Activated T-cell treated with anti-CD3 and anti-CD28 coated beads, Interleukin-2, amount 50 U/mL, for 1 hour (primary cell): ENCODE results near the gene CATSPERB.
"Not testable (repeated sequence)": the region's sequence is repeated elsewhere in the genome, so short reads cannot be mapped to it uniquely, and the experiment has no call there.

ENCODE experiments used
- DNase-seq: peaks from one replicate; pipeline ENCODE4 v3.0.0-alpha.2; 2020

Gene CATSPERB

DNA sequence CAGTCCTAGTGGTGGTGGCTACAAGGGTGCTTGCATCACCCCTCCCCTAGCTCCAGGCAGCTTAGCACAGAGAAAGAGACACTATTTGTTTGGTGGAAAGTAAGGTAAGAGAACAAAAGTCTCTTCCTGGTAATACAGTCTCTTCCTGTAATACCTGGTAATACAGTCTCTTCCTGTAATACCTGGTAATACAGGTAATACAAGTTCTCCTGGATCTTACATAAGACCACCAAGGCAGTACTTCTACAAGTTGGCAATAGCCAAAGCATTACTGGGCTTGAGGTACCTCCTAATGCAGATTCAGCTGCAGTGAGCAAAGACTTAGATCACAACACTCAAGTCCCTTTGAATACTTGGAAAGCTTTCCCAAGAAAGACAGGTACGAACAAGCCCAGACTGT lies 77.0 kb downstream of the CATSPERB start:
- no peak for DNase-seq

DNA sequence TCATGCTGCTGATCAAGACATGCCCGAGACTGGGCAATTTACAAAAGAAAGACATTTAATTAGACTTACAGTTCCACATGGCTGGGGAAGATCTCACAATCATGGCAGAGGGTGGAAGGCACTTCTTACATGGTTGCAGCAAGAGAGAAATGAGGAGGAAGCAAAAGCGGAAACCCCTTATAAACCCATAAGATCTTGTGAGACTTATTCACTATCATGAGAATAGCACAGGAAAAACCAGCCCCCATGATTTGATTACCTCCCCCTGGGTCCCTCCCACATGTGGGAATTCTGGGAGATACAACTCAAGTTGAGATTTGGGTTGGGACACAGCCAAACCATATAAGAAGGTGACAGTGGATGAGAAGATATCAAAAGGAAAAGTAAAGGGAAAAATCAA lies 78.4 kb downstream of the CATSPERB start:
- no peak for DNase-seq

DNA sequence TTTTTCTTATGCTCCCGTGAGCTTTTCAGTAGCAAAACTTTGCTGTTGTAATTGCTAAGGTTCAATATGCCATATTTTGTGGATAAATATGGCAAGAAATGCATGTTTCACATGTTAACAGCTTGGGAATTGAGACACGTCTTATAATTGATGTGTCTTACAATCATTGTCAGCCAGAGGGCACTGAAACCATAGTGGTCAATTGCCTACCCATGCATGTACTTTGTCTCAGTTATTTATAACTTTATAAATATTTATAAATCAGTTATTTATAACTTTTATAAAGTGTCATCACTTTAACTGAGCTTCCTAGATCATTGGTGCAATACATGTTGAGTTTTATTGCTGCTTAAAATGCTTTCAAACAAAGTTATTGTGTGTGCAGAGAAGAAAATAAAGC lies 82.0 kb downstream of the CATSPERB start:
- DNase-seq = no peak

DNA sequence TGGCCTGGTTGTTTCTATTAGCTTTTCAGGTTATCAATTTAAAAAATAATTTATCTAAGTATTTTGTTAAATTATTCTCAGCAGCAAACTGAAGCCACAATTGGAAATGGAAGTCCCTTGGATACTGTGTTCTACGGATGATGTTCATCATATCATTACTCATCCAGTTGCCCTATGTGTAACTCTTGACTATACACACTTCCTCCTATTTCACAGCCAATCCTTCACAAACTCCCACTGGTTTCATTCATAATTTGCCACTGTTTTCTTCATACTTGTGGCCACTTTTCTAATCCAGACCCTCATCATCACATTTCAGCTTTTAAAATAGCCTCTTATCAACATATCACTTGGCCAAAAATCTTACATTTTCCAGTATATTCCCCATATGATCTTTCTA lies 84.0 kb downstream of the CATSPERB start:
- DNase-seq = no peak

DNA sequence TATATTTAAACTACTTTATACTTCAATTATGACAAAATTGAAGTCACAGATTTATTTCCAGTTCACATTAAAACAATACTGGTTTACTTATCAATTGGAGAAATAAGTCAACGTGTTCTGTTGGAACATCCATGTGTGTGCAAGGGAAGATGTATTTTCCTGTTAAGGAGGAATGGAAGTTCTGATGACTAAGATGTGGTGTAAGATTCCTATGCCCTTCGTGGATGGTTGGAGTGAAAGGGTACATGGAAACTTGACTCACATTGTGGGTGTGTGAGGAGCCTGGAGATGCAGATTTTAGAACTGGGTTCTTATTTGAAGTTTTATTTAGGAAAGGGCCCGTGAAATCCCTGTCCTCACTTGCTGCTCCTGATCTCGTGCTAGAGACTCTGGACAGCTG lies 95.3 kb downstream of the CATSPERB start:
- no peak for DNase-seq

DNA sequence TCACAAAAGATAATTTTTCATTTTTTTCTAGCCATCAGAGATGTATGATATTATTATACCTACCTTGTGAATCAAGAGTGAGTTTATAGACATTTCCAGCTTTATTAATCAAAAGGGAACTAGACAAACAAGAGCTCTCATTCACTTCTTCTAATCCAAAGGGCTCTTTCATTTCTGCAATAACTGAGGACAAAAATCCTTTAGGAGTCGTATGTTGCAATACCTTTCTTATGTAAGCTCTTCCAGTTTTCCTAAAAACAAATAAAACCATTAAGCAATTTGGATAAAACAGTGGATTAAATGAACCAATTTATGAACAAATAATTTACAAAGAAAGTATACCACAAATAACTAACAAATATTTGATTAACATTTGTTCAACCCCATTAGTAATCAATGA lies 107.1 kb downstream of the CATSPERB start:
- no peak for DNase-seq

DNA sequence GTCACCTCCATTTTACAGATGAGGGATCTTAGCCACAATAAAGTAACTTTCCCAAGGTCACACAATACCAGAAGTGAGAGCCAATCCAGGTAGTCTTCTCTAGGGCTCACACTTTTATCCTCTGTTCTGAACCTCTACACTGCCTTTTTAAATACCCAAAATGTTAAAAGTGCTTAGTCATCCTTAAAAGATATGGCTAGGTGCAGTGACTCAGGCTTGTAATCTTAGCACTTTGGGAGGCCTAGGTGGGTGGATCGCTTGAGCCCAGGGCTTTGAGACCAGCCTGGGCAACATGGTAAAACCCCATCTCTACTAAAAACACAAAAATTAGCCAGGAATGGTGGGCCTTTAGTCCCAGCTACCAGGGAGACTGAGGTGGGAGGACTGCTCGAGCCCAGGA lies 117.7 kb downstream of the CATSPERB start:
- DNase-seq = no peak

DNA sequence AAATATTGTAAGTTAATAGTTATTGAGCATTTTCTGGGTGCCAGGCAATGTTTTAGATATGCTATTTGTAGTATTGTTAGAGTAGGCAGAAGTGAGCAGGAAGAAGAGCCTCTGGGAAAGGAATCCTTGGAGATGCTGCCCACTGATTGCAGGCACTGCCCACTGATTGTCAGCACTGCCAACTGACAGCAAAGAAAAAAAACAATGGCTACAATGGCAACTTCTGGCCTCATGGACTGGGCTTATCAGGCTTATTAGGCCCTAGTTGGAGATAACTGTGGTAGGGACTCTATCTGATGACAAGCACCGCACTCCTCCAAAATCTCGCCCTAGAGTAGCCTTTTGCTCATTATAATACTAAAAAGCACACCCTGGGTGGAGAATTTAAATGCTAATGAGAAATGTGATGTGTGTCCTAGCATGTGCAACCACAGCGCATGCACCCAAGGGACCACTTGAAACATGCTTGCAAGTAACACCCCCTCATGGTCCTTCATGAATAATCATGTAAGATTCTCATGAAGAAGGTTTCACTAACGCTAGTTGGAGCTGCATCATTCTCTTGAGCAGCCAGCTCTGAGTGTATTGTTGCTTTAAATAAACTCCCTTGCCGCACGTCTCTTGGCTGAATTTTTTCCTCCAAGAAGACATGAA lies 118.3 kb downstream of the CATSPERB start:
- DNase-seq = no peak

DNA sequence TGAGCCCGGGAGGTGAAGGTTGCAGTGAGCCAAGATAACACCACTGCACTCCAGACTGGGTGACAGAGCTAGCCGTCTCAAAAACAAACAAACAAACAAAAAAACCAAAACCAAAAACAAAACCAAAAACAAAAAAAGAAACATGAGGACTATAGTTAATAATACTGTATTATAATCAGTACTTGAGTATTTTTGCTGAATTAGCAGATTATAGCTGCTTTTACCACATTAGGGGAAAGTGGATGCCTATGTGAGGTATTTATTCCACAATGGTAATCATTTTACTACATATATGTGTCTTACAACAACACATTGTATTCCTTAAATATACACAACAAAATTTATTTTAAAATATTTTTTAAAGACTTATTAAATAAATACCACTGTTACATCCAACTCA lies 120.4 kb downstream of the CATSPERB start:
- no peak for DNase-seq

DNA sequence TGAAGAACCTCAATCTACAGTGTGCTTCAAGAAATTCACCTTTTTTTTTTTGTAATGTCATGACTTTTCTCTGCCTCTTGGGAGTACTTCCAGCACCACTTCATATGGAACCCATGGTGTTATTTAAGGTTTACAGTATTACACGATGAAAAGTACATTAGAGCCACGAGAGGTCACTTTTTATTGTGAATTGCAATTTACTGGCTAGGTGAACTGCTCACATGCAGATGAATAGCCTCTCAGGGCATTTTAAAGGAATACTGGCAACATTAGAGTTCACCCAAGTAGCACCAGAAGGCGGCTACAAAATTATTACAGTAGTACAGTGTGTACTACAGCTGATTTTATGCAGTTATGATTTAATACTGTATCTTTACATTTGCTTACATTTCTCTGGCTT lies 122.7 kb downstream of the CATSPERB start:
- no peak for DNase-seq

DNA sequence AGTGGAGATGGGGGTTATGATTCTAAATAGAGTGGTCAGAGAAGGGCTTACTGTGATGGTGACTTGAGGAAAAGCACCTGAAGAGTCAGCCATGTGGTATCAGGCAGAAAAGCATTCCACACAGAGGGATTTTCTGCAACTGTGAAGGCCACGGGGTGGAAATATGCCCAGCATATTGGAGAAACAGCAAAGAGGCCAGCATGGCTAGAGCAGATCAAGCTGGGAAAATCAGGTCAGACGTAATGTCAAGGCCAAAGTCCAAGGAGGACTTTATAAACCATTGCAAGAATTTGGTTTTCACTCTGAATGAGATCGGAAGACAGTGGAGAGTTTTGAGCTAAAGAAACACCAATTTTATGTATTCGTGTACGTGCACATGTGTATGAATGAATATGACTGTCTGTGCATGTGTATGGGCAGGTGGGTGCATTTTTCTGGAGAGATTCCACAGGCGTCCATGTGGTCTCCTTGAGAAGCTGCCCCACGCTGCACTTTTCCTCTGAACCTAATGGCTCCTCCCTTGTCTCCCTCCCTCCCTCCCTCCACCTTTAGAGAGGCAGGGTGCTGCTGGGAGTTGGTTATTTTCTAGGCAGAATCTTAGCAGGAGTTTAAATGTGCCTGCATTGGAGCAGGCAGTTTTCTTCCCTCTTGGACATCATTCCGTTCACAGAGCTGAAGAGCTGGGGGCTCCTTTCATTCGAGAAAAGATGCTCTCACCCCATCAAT lies 124.4 kb downstream of the CATSPERB start:
- DNase-seq = no peak

DNA sequence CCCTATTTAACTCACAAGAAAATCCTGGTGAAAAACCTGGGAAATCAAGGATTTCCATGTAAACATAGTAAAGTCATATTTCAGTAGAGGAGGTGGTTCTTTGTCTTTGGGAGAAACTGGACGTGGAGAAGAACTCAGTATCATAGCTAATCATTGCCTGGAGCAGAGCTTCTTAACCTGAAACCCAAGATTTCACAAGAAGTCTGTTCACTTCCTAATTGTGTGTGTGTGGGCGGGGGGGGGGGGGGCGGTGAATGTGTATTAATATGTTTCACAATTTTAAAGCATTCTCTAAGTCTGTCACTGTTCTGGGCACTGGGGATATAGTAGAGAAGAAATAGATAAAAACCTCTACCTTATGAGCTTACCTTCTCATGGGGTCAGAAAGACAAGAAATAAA lies 125.0 kb downstream of the CATSPERB start:
- no peak for DNase-seq

DNA sequence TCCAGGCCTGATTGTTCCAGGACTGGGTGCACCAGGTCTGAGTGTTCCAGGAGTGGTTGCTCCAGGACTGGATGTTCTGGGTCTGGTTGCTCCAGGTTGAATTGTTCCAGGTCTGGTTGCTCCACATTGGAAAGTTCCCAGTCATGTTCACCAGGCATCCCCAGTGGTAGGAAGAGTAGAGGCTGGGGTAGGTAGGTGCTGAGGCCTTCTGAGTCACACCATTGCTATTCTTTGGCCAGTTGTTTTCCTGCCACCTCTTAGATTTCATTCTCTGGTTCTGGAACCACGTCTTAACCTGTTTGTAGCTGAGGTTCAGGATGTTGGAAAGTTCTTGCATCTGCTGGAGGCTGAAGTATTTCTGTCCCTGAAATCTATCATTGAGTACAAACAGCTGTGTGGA lies 127.3 kb downstream of the CATSPERB start:
- DNase-seq = not testable (repeated sequence)

DNA sequence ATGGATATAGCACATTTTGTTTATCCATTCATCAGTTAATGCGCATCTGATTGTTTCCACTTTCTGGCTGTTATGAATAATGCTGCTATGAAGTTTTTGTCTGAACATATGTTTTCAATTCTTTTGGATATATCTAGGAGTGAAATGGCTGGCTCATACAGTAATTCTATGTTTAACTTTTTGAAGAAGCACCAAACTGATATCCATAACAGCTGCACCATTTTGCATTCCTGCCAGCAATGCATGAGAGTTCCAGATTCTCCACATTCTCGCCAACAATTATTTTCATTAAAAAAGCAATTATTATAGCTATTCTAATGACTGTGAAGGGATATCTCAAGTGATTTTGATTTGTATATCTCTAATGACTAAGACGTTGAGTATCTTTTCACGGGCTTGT lies 131.9 kb downstream of the CATSPERB start:
- DNase-seq = no peak

DNA sequence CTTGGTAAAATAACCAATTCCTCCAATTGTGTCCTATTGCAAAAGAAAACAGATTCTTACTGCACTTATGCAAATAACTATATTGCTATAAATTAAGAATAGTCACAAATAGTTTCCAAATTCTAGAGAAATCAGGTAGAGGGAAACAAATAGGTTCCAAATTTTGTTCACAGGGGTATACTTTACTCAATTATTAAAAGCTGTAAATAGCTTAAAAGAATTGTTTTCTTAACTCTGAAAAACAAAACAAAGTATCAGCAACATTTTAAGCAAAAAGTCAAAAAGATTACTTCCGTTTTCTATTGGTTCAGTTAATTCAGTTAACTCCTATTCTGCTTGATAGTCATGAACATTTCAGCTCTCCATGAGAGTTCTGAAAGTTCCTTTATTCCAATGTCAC lies 136.2 kb downstream of the CATSPERB start:
- no peak for DNase-seq

DNA sequence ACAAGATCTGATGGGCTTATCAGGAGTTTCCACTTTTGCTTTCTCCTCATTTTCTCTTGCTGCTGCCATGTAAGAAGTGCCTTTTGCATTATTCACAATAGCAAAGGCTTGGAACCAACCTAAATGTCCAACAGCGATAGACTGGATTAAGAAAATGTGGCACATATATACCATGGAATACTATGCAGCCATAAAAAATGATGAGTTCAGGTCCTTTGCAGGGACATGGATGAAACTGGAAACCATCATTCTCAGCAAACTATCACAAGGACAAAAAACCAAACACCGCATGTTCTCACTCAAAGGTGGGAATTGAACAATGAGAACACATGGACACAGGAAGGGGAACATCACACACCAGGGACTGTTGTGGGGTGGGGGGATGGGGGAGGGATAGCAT lies 137.9 kb downstream of the CATSPERB start:
- DNase-seq = not testable (repeated sequence)

DNA sequence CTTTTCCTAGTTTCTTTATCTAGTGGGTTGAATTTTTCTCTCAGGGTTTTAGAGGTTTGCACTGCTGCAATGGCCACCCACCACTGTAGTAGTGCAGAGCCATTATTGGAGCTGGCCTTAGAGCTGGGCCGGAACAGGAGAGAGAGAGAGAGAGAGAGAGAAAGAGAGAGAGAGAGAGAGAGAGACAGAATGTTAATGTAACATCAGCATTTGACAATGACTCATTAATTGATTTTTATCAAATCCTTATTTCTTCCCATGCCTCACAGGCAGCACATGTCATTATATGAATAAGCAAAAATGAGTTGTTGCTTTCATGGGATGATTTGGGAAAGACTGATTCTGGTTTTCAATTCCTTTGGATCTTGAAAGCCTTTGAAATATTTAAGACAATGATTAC lies 145.5 kb downstream of the CATSPERB start:
- DNase-seq = no peak

DNA sequence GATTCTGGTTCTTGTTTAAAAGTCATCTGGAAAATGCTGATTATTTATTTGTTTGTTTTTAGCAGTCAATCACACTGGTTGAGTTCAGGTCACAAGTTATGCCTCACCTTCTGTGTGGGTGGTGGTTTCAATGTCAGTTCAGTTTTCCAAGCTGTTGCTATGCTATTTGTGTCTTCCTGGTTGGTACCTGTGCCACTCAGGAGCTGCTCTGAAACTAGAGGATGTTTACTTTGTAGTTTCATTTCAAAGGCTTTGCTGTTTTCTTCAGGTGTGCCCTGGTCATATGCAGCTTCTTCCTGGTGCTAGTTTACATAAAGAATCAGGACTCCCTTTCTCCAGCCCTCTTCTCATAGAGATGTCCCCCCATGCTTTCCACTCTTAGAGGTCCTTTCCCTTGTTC lies 146.0 kb downstream of the CATSPERB start:
- DNase-seq = no peak

DNA sequence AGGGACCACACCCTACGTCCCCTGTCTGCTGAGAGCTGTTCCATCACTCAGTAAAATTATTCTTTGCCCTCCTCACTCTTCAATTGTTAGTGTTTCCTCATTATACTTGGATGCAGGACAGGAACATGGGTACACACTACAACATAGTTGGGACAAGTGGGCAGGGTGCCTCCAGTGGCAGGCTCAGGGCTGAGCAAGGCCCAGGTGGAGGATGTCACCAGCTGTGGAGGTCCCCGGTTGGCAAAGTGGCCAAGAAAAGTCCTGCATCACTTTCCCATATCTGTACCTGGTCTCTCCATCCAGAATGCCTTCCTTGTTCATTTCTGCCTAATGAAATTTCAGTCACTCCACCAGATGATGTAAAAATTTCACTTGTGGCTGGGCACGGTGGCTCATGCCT lies 149.1 kb downstream of the CATSPERB start:
- DNase-seq = no peak

DNA sequence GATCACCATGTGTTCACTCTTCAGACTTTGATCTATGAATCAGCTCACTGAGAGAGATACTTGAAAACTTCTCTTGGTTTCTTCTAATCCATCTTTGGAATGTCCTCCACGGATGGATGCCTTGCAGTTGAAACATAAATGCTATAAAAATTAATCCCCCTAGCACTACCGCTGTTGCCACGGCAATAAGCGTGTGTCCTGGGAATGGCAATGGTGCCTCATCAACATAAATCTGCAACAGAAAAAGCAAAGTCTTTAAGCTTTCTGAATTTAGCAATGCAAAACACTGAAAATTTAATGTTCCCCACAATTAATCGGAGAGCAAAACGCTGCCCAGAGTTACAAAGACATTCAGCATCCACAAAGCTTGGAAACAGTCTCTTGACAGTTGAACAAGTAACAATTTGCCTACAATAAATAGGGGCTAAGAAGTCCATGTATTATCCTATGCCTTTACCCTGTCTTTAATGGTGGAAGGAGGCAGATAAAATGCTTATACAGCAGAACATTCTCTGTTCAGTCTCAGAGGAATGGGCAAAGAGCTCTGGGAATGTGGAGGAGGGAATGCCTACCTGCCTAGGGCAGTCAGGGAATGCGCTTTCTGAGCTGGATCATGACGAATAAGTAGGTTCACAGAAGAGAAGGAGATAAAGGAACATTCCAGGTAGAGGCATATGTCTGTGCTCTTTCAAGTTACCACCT lies 150.9 kb downstream of the CATSPERB start:
- DNase-seq = no peak

DNA sequence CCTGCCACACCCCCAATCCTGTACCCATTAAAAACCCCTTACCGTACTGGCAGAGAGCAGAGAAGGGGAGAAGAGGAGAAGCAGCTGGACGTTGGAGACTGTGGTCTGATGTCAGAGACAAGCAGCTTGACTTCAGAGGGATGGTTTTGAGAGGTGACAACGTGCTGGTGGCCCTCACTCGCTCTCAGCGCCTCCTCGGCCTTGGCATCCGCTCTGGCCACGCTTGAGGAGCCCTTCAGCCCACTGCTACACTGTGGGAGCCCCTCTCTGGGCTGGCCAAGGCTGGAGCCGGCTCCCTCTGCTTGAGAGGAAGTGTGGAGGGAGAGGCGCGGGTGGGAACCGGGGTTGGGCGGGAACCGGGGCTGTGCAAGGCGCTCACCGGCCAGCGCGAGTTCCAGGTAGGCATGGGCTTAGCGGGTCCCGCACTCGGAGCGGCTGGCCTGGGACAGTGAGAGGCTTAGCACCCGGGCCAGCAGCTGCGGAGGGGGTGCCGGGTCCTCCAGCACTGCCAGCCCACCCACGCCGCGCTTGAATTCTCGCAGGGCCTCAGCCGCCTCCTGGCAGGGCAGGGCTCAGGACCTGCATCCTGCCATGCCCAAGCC lies 154.2 kb downstream of the CATSPERB start:
- DNase-seq = no peak

DNA sequence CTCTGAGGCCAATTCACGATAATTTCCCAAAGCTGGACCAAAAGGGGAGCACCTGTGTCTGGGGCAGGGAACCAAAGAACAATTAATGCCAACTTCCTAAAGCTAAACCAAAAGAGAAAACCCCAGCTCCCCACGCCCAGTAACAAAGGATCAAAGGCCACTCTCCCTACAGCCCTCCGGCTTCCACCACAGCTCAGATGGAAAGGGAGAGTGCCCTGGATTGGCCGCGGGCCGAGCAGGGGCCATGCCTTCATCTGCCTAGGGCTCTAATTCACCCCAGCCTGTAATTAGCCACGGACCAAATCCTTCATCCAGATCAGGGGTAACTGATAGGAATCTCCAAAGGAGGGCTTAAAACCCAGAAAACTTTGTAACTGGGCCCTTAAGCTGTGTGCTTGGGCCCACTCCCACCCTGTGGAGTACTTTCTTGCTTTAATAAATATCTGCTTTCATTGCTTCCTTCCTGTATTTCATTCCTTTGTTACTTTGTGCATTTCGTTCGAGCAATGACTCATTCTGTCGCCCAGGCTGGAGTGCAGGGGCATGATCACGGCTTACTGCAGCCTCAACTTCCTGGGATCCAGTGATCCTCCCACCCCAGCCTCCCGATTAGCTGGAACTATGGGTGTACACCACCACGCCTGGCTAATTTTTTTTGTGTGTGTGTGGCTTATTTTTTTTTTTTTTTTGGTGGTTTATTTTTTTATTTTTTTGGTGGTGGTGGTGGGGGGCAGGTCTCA lies 156.2 kb downstream of the CATSPERB start:
- DNase-seq = no peak
